Tibial nerve (tissue), 4 donors: Measurements from ENCODE around the gene SPOPL. TPM values are rescaled to one million over a fixed set of nuclear protein-coding genes. Genes with fewer than 3 reads are reported as not detected.

Experiments used
- DNase-seq, 2 donors: peaks; one replicate each; pipeline ENCODE4 v3.0.0-alpha.2; 2019; ENCODE audit warnings: low spot score in 2 of 2
- H3K27ac ChIP-seq, 4 donors: fragments of 200-600 bp; sonication (generic) in 3 of 4; one replicate each; pipeline ENCODE4 v1.5.1; 2017 to 2019; ENCODE audit warnings: mild to moderate bottlenecking in 1 of 4
- H3K27me3 ChIP-seq, 2 donors: fragments of 200-600 bp; sonication (generic) in 1 of 2; one replicate each; pipeline versions ENCODE4 v1.5.1 to v1.6.0; 2017 to 2019
- H3K36me3 ChIP-seq, 3 donors: fragments of 200-600 bp; sonication (generic); one replicate each; pipeline ENCODE4 v1.5.1; 2018 to 2019
- H3K4me1 ChIP-seq, 4 donors: fragments of 200-600 bp; sonication (generic) in 3 of 4; one replicate each; pipeline ENCODE4 v1.5.1; 2017 to 2019
- H3K4me3 ChIP-seq, 4 donors: fragments of 200-600 bp; sonication (generic) in 3 of 4; one replicate each; pipeline ENCODE4 v1.5.1; 2017 to 2019; ENCODE audit warnings: mild to moderate bottlenecking in 1 of 4, moderate library complexity in 1 of 4
- H3K9me3 ChIP-seq, 4 donors: fragments of 200-600 bp; sonication (generic) in 3 of 4; one replicate each; pipeline ENCODE4 v1.5.1; 2017 to 2019
- EP300 ChIP-seq, 2 donors: sonication (generic); formaldehyde crosslinking; IDR thresholded peaks; one replicate each; pipeline ENCODE4 v1.6.1; 2017; ENCODE audit warnings: antibody characterized with exemption in 2 of 2, mild to moderate bottlenecking in 1 of 2
- POLR2A ChIP-seq, 2 donors: fragments of 450-650 bp; IDR thresholded peaks; one replicate each; pipeline ENCODE4 v1.6.1; 2017; ENCODE audit warnings: antibody characterized with exemption in 2 of 2, mild to moderate bottlenecking in 2 of 2, moderate library complexity in 2 of 2
- WGBS, 2 donors: methylation state at CpG; one replicate each; pipeline ENCODE4 v1.1.5; 2018; 5-methylcytosine and 5-hydroxymethylcytosine counted together
- total RNA-seq, 4 donors: library from RNA; depleted of rRNA; stranded (reverse); fragments of >200 nt; gene quantifications; one replicate each; pipeline ENCODE4 v1.1.0, GENCODE V29; 2016
- TF ChIP-seq, protein P1 (sequence below), 5 experiments: fragments of 200-600 bp in 3 of 5; fragments of 450-650 bp in 2 of 5; sonication (generic) in 3 of 5; IDR thresholded peaks; one replicate each; pipeline ENCODE4 v1.5.1; 2016 to 2019; ENCODE audit warnings: antibody characterized with exemption in 5 of 5, mild to moderate bottlenecking in 3 of 5, moderate library complexity in 2 of 5

The SPOPL gene
- total RNA-seq, 4 donors from 2014 or later = 15.9 to 22.7 (median 16.6) TPM

DNA sequence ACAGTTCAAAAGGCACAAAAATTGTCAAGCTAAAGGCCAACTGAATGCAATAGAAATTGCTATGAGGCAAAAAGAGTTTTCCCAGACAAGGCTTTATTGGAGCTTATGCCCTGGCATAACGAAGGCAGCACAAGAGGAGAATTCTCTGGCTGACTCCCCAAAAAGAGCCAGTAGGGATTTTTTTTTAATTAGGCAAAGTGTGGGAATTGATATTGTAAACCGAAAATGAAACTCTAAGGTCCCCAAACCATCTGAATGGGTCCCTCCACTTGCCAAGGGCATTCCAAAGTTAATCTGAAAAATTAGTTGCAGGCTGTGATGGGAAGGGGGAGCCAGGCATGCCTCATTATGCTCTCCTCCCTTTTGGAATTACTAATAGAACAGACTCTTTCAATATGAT lies 118.9 kb downstream of the SPOPL start:
- WGBS, 2 donors = 57% methylated on average over 2 of the region's 2 CpGs
- H3K4me1 ChIP-seq = no peaks in the 10 kb centered on the region
- H3K36me3 ChIP-seq = no peaks in the 10 kb centered on the region
- DNase-seq = no peak
- TF ChIP-seq POLR2A (IDR thresholded peaks at IDR 0.05) (no peak), EP300 (IDR thresholded peaks at IDR 0.05) (no peak)
- TF ChIP-seq, protein P1, sequence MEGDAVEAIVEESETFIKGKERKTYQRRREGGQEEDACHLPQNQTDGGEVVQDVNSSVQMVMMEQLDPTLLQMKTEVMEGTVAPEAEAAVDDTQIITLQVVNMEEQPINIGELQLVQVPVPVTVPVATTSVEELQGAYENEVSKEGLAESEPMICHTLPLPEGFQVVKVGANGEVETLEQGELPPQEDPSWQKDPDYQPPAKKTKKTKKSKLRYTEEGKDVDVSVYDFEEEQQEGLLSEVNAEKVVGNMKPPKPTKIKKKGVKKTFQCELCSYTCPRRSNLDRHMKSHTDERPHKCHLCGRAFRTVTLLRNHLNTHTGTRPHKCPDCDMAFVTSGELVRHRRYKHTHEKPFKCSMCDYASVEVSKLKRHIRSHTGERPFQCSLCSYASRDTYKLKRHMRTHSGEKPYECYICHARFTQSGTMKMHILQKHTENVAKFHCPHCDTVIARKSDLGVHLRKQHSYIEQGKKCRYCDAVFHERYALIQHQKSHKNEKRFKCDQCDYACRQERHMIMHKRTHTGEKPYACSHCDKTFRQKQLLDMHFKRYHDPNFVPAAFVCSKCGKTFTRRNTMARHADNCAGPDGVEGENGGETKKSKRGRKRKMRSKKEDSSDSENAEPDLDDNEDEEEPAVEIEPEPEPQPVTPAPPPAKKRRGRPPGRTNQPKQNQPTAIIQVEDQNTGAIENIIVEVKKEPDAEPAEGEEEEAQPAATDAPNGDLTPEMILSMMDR (IDR thresholded peaks at IDR 0.05) = no peak
- H3K9me3 ChIP-seq = no peaks in the 10 kb centered on the region
- H3K4me3 ChIP-seq = no peak overlapping the region
- no peak overlapping the region for H3K27ac ChIP-seq
- no peaks in the 10 kb centered on the region for H3K27me3 ChIP-seq

DNA sequence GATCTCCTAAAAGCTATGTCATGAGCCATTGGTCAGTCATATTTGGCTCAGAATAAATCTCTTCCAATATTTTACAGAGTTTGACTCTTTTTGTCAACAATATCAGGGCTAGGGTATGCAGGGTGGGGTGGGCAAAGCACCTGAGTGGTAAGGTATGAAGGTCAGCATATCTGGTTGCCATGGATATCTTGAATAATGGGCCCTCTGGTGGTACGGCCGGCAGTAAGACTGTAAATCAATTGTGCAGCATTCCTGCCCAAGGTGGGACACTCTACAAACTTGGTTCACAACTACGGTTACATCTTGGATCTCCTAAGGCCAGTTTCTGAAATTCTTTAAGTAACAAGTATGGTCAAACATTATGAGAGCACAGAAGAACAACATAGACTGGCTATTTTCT lies 119.6 kb downstream of the SPOPL start:
- Histone ChIP-seq H3K27ac (no peak overlapping the region), H3K27me3 (no peaks in the 10 kb centered on the region), H3K4me1 (no peaks in the 10 kb centered on the region), H3K36me3 (no peaks in the 10 kb centered on the region), H3K9me3 (no peaks in the 10 kb centered on the region), H3K4me3 (no peak overlapping the region)
- DNase-seq = no peak
- WGBS, 2 donors = 68% methylated on average over 3 of the region's 3 CpGs
- TF ChIP-seq, protein P1 (IDR thresholded peaks at IDR 0.05) = no peak
- TF ChIP-seq EP300 (IDR thresholded peaks at IDR 0.05) = no peak
- TF ChIP-seq POLR2A (IDR thresholded peaks at IDR 0.05) = no peak

DNA sequence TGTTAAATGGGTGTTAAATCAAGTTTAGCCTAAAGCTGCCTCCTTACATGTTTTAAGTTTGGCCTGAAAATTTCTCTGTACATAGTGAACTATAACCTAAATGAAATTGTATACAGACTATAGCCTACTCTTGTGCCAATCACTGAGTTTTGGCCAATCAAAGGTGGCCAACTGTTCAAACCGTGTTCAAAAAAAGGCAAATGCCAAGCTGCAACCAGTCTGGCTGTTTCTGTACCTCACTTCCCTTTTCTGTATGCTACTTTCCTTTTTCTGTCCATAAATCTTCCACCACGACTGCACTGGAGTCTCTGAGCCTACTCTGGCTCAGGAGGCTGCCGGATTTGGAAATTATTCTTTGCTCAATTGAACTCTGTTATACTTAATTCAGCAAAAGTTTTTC lies 121.0 kb downstream of the SPOPL start:
- WGBS, 2 donors = 59 to 64% methylated on average over 3 of the region's 3 CpGs
- TF ChIP-seq EP300 (IDR thresholded peaks at IDR 0.05) (no peak), POLR2A (IDR thresholded peaks at IDR 0.05) (no peak)
- TF ChIP-seq, protein P1 (IDR thresholded peaks at IDR 0.05) = no peak

More for the DNA sequence above, 121.0 kb downstream of the SPOPL start:
- no peaks in the 10 kb centered on the region for H3K36me3 ChIP-seq
- H3K27ac ChIP-seq = no peak overlapping the region
- DNase-seq = no peak
- H3K9me3 ChIP-seq = no peaks in the 10 kb centered on the region
- H3K27me3 ChIP-seq = no peaks in the 10 kb centered on the region
- H3K4me1 ChIP-seq = no peaks in the 10 kb centered on the region
- no peak overlapping the region for H3K4me3 ChIP-seq
